Stimulated activated CD4-positive, alpha-beta T cell treated with anti-CD3 and anti-CD28 coated beads, Interleukin-1b, Interleukin-23, amount 100 ng/mL, for 1 hour (primary cell): Measurements from ENCODE around the gene MPST.
"Not testable (repeated sequence)": the region's sequence is repeated elsewhere in the genome, so short reads cannot be mapped to it uniquely, and the experiment has no call there.

Experiments
- DNase-seq, 2 donors: peaks; one replicate each; pipeline ENCODE4 v3.0.0-alpha.2; 2020; ENCODE audit warnings: low read depth in 2 of 2

Gene MPST

DNA sequence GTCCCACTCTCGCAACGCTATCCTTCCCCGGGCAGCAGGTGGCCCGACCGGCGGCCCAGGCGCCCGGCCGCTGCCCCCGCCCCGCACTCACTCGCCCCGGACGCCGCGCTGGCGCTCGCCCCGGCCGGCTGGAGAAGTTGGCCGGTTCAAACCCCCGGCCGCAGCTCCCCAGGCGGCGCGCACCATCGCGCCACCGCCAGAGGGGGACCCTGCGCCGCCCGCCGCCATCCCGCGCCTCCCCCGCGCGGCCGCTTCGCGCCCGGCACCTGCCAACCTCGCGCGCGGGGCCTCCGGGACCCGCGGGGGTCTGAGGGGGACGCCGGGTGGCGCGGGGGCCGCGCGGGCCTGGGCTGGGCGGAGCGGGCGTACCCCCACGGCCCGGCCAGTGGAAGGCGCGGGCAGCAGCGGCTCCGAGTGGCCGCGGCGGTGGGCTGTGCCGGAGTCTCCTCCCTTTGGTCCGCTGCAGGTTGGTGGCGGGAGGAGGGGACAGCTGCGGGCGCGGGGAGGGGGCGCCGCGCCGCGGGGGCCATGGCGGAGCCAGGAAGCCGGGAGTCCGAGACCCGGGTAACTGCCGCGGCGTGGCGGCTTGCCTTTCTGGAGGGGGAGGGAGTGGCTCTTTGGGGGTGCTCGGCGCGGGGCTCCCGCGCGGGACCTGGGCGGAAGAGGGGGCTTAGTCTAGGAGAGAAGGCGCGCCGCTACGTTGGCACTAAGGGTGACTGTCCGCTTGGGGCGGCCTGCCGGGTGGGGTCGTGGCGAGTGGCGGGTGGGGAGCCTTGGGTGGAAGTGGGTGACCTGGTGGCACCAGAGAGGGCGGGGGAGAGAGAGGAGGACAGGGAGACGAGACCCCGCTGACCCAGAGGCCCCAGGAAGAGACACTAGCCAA, at the start of gene MPST, which contains the start of gene TST:
Gene MPST (plus strand): TSS at position 434 of the 883 bp plus-strand sequence. CDS start 95 bp downstream, at position 529.
Gene TST (minus strand): TSS at position 139 of the 883 bp plus-strand sequence. CDS start 715 bp downstream, outside the sequence.
- no peak for DNase-seq

DNA sequence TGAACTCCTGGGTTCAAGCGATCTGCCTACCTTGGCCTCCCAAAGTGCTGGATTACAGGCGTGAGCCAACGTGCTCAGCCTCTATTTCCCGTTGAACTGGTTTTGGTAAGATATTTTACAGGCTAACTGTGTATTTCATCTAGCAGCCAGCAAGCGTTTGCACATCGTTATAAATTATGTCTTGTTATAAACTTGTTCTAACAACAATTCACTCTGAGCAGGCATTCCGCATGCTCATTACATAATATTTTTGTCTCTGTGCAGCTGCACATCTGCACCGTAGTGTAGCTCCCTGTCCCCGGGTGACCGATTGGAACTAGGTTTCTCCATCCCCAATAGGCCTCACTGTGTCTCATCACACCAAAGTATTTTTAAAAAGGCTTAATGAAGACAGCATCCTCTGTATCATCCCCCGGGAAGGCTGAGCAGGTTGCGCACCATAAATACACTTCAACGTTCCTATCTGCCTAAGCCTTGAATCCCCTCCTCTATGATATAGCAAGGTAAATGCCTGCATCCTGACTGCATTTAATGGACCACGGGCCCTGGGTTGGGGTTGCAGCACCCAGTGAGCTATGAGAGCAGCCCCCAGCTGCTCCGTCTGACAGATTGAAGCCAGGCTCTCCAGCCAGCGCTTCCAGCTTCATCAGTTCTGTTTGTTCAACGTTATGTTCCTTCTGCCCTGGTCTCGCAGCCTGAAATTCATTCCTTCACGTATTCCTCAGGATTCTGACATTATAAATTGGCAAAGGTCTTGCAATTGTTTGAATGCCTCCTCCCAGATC, 48.0 kb upstream of the MPST start:
- no peak for DNase-seq

DNA sequence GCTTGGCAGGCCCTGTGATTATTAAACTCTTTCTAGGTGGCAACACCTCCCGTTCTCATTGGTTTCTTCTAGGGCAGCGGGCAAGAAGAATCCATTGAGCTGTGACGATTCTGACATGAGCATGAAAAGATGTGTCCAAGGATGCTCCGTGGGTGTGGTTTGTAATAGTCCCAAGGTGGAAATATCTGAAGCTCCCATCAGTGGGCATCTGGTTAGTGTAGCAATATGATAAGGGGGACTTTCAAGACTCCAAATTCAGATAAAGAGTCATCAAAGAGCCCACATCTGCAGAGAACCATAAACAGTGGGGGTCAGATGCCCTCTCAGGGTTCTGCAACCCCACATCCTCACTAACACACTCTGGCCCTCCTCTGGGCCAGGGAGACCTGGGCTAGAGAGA, 42.9 kb upstream of the MPST start:
- no peak for DNase-seq

DNA sequence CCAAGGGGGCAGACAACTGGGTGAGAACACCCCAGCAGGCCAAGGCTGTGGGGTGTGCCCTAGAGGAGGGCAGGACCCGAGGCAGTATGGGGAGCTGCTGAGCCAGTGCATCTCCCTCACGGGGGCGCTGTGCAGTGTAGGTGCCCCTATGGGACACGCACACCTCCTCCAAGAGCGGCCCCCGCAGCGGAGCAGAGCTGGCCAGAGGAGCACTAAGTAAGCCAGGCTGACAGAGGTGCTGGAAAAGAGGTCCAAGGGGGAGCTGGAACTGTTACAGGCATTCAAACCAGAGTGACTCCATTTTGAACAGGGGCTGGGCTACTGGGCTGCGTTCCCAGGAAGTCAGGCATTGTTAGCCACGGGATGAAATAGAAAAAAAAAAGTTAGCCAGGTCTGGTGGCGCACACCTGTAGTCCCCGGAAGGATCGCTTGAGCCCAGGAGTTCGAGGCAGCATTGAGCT, 42.1 kb upstream of the MPST start:
- DNase-seq, result peak; percentile 48 to 65

DNA sequence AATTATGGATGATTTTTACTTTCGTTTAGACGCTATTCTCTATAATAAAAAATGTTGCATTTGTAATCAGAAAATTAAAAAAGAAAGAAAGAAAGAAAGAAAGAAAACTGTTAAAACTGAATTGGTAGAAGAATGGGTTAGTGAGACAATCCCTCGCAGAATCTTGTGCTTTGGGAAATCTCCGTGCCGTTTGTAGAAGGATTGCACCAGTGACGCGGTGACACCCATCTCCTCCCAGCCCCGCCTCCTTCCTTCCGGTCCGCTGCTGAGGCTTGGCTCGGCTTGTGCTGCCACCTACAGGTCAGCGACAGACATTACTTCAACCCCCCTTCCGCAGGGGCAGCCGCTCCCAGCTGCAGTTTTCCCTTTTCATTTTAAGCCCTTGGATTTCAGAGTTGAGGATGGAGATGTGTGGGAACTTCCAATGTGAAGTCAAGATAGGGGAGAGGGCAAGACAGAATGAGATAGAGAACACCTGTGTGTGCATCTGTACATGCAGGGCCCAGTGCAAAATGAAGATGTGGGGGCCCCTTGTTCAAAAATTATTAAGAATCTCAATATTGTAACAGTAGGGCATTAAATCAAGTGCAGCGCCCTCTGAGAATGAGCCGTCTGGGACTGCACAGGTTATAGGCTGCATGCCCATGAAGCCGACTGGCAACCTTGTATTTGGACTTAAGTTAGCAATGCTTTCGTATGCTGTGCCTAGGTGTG, 41.4 kb upstream of the MPST start:
- peak; percentile 80 to 82 for DNase-seq

DNA sequence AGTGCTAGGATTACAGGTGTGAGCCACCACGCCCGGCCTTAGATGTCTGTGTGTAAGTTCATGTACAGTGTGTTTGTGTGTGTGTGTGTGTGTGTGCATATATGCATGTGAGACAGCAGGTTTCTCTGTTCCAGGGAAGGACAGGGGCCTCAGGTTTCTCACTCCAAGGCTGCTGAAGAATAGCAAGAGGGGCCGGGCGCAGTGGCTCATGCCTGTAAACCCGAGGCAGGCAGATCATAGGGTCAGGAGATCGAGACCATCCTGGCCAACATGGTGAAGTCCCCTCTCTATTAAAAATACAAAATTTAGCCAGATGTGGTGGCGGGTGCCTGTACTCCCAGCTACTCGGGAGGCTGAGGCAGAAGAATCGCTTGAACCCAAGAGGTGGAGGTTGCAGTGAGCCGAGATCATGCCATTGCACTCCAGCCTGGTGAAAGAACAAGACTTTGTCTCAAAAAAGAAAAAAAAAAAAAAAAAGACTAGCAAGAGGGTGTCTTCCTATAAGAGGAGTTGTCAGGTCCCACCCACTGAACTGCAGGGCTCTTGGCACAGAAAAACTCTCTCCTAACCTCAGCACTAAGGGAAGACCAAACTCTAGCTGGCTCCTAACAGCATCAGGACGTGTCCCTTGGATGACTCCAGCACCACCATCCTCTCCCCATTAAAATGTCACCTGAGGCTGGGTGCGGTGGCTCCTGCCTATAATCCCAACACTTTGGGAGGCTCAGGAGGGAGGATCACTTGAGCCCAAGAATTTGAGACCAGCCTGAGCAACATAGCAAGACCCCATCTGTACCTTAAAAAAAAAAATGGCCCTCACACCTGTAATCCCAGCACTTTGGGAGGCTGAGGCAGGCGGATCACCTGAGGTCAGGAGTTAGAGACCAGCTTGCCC, 40.3 kb upstream of the MPST start:
- DNase-seq, result no peak

DNA sequence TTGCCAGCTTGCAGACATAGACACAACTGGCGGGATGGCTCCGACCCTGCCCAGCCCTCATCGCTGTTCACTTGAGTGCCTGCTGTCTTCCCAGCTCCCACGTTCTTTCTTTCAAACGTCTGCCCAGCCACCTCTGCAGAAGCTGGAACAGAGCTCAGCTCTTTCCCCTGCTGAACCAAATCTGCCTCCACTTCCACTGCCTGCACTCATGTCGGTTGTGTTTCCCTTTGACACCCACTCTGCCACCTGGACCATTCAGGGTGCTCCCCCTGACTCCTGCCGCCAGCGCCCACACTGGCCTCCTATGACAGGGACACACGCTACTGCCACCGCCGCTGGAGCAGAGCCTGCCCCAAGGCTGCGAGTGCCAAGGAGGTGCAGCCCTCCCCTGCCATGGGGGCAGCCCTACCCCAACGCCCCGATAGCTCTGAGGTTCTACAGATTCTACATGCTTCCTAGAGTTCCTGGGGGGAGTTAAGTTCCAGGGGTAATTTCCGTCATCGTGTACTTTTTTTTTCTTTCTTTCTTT, 38.2 kb upstream of the MPST start:
- DNase-seq, result no peak

DNA sequence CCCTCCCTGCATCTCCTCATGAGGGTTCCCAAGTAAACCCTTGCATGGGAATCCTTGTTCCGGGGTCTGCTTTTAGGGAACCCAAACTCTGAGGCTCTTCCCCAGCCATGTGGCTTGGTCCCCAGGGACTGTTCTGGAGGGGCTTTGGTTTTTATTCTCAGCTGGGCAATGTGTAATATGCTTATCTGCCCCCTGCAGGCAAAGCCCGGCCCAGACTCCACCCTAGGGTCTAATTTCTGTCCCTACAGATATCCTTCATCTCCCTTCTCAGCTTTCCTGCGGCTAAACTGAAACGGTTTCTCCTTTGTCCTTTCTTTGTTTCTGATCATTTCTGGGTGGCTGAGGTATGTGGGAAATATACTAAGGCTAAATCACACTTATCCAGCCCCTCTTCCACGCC, 37.4 kb upstream of the MPST start:
- no peak for DNase-seq

DNA sequence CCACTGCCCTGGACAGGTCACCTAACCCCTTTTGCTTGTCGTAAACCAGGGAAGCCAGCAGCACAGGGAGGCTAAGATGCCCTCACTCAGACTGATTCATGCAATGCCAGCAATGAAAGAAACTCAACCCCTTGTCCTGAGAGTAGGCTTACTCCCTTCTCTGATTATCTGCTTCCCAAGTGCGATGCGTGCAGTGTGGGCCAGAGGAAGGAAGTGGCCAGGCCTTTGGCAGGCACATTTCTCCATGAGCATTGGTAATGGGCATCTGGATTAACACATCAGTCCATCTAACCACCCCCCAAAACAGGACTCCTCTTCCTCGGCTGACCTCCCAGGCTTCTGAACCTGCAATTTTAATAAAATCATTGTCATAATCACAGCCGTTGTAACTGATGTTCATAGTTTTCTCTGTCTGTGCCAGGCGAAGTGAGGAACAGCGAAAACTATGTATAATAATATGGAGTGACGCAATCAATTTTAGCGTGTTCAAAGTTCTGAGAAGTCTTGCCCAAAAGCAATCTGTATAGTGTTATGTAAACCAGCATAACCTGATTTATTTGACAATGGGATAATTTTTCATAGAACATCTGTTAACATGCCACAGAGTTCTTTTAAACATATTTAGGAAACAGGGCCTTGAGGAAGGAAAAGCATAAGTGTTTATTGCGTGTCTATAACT, 34.2 kb upstream of the MPST start:
- DNase-seq, result no peak

DNA sequence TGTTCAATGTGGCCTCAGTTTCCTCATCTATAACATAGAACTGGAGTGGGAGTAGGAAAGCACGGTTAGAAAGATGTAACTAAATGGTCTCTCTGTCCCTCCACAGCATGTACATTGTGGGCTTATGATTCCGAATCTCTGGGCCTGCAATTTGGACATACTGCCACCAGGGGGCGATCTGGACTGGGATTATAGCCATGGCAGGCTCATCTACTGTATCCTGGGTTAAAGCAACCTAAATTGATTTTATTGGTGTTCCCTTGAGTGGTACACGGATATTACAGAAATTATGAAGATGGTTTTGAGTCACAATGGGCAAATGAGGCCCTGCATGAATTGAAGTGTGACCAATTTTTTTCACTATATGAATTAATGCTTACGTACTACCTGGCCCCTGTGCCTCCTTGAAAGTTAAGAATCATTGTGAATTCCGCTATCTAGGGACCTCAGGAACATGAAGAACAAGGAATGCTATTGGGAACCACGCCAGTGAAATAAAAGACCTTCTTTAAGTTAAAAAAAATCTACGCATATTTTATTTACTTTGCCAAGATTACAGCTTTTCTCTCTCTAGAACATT, 33.2 kb upstream of the MPST start:
- no peak for DNase-seq

DNA sequence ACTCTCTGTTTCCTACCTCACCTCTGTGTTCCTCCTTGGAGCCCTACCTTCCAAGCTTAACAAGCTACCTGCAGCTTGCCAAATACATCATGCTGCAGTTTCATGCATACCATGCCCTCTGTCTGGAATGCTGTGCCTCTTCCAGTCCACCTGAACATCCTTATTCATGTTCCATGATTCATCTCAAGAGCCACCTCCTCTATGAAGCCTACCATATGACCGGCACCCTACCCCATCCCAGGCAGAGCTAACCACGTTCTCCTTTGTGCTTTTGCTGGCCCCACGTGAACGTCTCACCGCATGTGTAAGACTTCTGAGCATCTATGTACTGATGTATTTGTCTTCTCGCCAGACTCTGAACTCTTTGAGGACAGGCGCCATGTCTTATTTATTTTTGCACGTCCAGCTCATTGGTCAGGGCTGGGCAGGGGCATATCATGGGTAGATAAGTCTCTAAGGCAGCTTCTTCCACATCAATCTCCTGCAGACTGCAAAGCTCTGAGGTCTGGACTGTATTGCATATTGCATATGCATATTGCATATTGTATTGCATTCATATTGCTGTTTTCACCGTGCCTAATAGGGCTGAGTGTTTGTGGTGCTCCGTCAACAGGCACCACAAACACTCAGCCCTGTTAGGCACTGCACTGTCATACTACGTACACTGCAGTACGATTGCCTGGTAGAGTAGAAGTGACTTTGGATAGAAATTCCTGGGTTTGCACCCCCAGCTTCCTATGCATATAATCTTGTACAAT, 31.3 kb upstream of the MPST start:
- no peak for DNase-seq

DNA sequence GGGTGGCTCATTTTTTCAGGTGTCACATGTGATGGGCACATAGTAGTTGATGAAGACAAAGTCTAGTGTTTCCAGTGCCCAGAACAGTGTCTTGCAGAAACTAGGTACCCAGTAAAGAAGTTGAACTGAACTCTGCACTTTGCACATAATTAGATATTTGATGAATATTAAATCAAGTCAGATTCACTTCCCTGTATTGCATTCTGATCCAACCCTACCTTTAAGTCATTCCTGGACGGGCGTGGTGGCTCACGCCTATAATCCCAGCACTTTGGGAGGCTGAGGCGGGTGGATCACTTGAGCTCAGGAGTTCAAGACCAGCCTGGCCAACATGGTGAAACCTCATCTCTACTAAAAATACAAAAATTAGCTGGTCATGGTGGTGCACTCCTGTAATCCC, 30.5 kb upstream of the MPST start:
- not testable (repeated sequence) for DNase-seq

DNA sequence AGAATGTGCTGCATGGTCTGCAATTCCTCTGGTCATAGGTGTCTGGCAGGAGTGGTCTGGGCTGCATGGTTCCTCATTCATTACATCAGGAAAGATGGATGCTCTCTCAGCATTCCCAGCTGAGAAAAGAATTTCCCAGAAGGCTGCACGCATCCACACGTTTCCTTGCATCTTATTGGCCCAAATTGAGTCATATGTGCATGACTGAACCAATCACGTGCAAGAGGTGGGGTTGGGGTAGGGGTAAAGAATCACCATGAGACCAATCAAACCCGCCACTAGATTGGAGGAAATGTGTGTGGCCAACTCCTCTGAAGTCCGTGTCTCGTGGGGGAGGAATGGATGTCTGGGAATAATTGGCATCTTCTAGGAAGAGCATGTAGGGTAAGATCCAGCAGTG, 29.1 kb upstream of the MPST start:
- DNase-seq, result no peak

DNA sequence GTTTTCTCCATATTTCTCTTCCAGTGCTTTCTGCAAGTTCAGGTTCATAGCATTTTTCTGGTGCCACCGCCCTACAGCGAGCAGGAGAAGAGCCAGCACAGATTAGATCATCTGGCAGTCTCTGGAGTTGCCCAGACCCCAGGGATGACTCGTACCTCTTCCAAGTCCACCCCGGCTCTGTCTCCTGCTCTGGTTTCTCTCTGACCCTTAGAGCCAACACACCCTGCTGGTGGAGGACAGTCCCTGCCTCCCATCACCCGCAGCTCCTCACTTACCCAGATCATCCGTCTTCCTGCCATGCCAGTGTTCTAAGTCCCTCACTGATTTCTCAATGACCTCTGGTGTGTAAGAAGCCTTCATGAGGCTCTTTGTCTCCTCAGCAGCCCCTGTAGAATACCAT, 28.3 kb upstream of the MPST start:
- DNase-seq, result no peak

DNA sequence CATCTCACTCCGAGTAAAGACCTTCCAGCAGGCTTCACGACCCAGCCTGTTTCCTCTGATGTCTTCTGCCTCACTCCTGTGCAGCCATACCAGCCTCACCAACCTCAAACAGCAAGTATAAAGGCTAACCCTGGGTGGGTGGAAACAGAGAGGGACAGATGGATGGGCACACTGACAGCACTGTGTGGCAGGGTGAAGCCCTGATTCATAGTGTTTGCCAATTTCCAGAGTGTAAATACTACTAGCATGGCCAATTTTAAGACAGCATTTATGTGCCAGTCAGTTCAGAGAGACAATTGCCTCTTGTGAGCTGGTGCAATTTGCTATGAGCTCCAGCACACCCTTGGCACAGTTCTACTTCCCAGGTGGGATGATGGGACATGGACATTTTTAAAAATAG, 21.8 kb upstream of the MPST start:
- no peak for DNase-seq

DNA sequence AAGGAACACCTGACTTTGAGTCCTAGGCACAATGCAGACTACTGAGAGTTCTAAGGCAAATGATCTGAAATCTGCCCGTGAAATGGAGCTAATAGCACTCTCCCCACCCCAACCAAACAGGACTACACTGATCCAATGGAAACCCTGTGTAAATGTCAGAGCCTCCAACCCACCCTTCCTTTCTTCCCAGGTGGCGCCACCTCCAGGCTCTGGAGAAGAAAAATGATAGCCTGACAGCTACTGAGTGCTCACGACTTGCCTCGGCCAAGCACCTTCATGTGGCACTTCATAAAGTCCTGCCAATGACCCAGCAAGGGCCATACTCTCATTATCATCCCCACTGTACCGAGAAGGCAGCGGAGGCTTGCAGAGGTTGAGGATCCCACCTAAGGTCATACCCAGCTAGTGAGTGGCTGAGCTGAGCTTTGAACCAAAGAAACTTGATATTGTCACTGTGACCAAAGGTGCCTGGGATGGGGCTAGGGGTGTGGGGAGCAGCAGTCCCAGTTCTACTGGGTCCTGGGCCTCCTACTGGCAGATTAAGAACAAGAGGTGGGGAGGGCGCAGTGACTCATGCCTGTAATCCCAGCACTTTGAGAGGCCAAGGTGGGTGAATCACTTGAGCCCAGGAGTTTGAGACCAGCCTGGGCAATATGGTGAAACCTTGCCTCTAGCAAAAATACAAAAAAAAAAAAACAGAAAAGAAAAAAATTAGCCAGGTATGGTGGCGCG, 20.8 kb upstream of the MPST start:
- no peak for DNase-seq

DNA sequence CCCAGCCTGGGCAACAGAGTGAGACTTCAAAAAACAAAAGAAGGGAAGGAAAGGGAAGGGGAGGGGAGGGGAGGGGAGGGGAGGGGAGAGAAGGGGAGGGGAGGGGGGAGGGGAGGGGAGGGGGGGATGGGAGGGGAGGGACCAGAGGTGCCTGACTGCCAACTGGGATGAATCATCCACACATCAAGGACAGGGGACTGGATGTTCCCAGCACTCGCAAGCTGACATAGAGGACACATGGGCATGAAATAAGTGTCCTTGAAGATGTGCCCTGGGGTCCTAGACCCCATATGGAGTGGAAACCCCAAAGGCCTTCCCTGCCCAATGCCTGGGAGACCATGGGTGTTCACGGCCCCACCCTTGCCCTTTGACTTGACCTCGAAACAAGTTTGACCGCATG, 20.1 kb upstream of the MPST start:
- DNase-seq, result no peak
